ENCODE measurements around the gene TINCR. TPM values are rescaled to one million over a fixed set of nuclear protein-coding genes. Genes with fewer than 3 reads are reported as not detected.

TINCR gene
- polyA plus RNA-seq, 2 of the 4 experiments (the other 2 are of a cell fraction): 1.2 to 1.8 TPM

GRCh38 chr19:5572556-5573286 lies 5.0 kb upstream of the TINCR start:
- DNase-seq (ENCODE audit: low read depth in 1 of 2, low spot score in 1 of 2) (peak in 1 of 2 experiments; percentile 41), FAIRE-seq (no peak), ATAC-seq (no peak; a peak in 3 of 6 replicates)
- WGBS (ENCODE audit: missing lambda C conversion rate): 62% methylated on average over 12 of the region's 14 CpGs
- H3K4me1 ChIP-seq: no peaks in the 10 kb centered on the region
- ChIA-PET CTCF (interaction anchor here (0.9 to 2.1 kb wide), 4 partner anchors 11 to 525 kb away, joined by 3 to 9 read pairs (median 4); no protein-coding TSS in a partner anchor), POLR2A (no interaction called here)
- no peak overlapping the region for H3K4me3 ChIP-seq
- no peaks in the 10 kb centered on the region for H3K9me3 ChIP-seq
- no peak for TF ChIP-seq MAX (IDR thresholded peaks at IDR 0.05)
- TF ChIP-seq POLR2A (IDR thresholded peaks at IDR 0.05; ENCODE audit: low read length): no peak
- no peak for TF ChIP-seq KDM1A (IDR thresholded peaks at IDR 0.05; ENCODE audit: low read depth)
- TF ChIP-seq BCL3 (IDR thresholded peaks at IDR 0.05): no peak
- H3K27ac ChIP-seq: no peak overlapping the region
- no peak overlapping the region for H3K4me2 ChIP-seq

- H3K4me3 ChIP-seq: no peak overlapping the region
- H3K4me2 ChIP-seq: no peak overlapping the region
- CTCF ChIA-PET: interaction anchor here (1.6 kb wide), 1 partner anchor 10 kb away, joined by 3 read pairs; no protein-coding TSS in a partner anchor
- WGBS (ENCODE audit: missing lambda C conversion rate): 96% methylated on average over 3 of the region's 3 CpGs
- H3K9me3 ChIP-seq: no peaks in the 10 kb centered on the region
- DNase-seq (ENCODE audit: low read depth in 1 of 2, low spot score in 1 of 2) (no peak), ATAC-seq (no peak), FAIRE-seq (no peak)
- TF ChIP-seq HOXA7 (CRISPR knock-in tag; IDR thresholded peaks at IDR 0.05) (no peak), HMGXB4 (CRISPR knock-in tag; IDR thresholded peaks at IDR 0.05; ENCODE audit: borderline replicate concordance) (no peak), E2F6 (IDR thresholded peaks at IDR 0.05; ENCODE audit: borderline replicate concordance, low read depth) (no peak), NPAS2 (CRISPR knock-in tag; IDR thresholded peaks at IDR 0.05; ENCODE audit: borderline replicate concordance) (no peak)
- no peak overlapping the region for H3K27ac ChIP-seq
- POLR2A ChIA-PET: no interaction called here
- no peaks in the 10 kb centered on the region for H3K4me1 ChIP-seq
These were observed 4.0 kb upstream of the TINCR start for GRCh38 chr19:5571777-5572176.

GRCh38 chr19:5567970-5568407 lies 236 bp upstream of the TINCR start:
- Histone ChIP-seq H3K4me3 (peak overlapping the region; percentile 55), H3K27ac (peak overlapping the region; percentile 62 to 85), H3K9me3 (no peaks in the 10 kb centered on the region), H3K4me2 (peak overlapping the region; percentile 88), H3K4me1 (peaks cover 7% of the 10 kb centered on the region; the same call in 1 of the 3 replicates)
- ChIA-PET POLR2A (no interaction called here), CTCF (interaction anchor here (1.0 kb wide), 1 partner anchor 20 kb away, joined by 3 read pairs; no protein-coding TSS in a partner anchor)
- 41% methylated on average over 7 of the region's 40 CpGs for WGBS (ENCODE audit: missing lambda C conversion rate)
- ATAC-seq: peak; percentile 39 to 54; a peak in 2 of 6 replicates
- FAIRE-seq: no peak
- no peak for DNase-seq (ENCODE audit: low read depth in 1 of 2, low spot score in 1 of 2)
- TF ChIP-seq HDAC2 (IDR thresholded peaks at IDR 0.05) (no peak), ELK1 (IDR thresholded peaks at IDR 0.05; ENCODE audit: low read depth, low read length) (no peak), HOXB13 (CRISPR knock-in tag; IDR thresholded peaks at IDR 0.05; ENCODE audit: low read depth) (no peak), MAZ (IDR thresholded peaks at IDR 0.05; ENCODE audit: borderline replicate concordance, low read depth, low read length) (no peak), EHMT2 (IDR thresholded peaks at IDR 0.05; ENCODE audit: low read depth) (no peak), NR3C1 (IDR thresholded peaks at IDR 0.05) (no peak), BCL3 (IDR thresholded peaks at IDR 0.05) (no peak), MYC (IDR thresholded peaks at IDR 0.05; ENCODE audit: borderline replicate concordance, low read length) (no peak), TP53 (CRISPR knock-in tag; IDR thresholded peaks at IDR 0.05) (no peak), PBX3 (IDR thresholded peaks at IDR 0.05) (no peak), POLR2AphosphoS2 (conservative IDR thresholded peaks at IDR 0.05; ENCODE audit: low read length) (no peak), REST (IDR thresholded peaks at IDR 0.05) (no peak), JUNB (IDR thresholded peaks at IDR 0.05) (no peak)
